Fibroblast of the aortic adventitia (primary cell): ENCODE data around the gene CUEDC2. TPM values are rescaled to one million over a fixed set of nuclear protein-coding genes. Genes with fewer than 3 reads are reported as not detected.

Source experiments
- DNase-seq: peaks from one replicate; pipeline ENCODE4 v3.0.0-alpha.2; 2010; ENCODE audit warnings: low read depth
- H3K4me3 ChIP-seq: 2 replicates; pipeline ENCODE4 v1.5.1; 2011; ENCODE audit warnings: low read depth, mild to moderate bottlenecking, control low read depth, low read length, moderate library complexity
- total RNA-seq: library from RNA; depleted of rRNA; stranded (reverse); fragments of >200 nt; gene quantifications from 2 replicates; pipeline ENCODE4 v1.2.3, GENCODE V29; 2012; ENCODE audit warnings: low replicate concordance
- TF ChIP-seq, protein P1 (sequence below): IDR thresholded peaks from 2 replicates; pipeline ENCODE4 v1.5.1; 2011; ENCODE audit warnings: mild to moderate bottlenecking, low read length, control low read depth, inconsistent platforms; ENCODE audit not compliant: insufficient read depth

CUEDC2 gene
- total RNA-seq, 1 donor, result 40.9 TPM

DNA sequence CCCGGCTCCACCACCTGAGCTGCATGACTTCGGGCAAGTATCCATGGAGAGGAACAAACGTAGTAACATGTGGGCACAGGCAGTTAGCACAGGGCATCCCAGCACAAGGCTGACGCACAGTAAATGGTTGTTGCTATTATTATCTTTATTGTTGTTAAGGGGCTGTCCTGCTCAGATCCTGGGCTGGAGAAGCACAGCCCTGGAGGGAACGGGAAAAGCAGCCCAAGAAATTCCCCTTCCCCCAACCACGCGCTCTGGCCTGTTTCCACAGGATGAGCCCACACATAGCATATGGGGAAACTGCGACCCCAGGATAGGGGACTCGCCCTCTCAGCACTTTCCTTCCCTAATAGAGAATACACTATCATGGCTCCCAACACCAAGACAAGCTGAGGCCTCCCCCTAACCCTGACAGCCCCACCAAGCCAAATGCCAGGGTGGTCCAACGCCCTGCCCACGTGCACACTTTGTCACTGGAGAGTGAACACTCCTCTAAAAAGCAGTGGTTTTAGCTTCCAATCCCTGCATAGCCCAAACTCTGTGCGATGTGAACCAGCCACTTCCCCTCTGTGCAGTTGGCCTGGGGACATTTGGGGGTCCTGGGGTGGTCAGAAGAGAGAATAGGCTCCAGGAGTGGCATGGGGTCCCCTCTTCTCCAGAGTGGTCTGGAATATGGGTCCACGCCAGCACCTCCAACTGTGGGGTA is 24.8 kb downstream of the CUEDC2 start:
- no peak overlapping the region for H3K4me3 ChIP-seq
- DNase-seq, result no peak
- TF ChIP-seq, protein P1, sequence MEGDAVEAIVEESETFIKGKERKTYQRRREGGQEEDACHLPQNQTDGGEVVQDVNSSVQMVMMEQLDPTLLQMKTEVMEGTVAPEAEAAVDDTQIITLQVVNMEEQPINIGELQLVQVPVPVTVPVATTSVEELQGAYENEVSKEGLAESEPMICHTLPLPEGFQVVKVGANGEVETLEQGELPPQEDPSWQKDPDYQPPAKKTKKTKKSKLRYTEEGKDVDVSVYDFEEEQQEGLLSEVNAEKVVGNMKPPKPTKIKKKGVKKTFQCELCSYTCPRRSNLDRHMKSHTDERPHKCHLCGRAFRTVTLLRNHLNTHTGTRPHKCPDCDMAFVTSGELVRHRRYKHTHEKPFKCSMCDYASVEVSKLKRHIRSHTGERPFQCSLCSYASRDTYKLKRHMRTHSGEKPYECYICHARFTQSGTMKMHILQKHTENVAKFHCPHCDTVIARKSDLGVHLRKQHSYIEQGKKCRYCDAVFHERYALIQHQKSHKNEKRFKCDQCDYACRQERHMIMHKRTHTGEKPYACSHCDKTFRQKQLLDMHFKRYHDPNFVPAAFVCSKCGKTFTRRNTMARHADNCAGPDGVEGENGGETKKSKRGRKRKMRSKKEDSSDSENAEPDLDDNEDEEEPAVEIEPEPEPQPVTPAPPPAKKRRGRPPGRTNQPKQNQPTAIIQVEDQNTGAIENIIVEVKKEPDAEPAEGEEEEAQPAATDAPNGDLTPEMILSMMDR, result no peak

DNA sequence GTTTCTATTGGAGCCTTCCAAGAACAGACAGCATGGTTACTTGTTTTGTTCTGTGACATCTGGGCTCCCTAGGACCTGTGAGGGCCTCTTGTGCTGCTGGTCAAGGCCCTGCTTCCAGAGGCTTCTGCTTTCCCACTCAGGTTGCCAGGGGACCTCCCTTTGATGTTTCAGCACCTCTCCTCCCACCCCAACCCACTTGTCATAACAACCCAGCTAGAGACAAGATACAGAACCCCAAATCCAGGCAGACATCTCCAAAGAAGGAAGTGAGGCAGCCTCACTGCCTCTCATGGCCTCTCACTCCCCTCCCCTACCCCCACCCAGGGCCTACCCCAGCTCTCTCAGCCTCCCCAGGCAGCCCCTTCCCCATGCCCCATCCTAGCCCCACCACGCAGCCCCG is 25.6 kb downstream of the CUEDC2 start:
- no peak for DNase-seq
- TF ChIP-seq, protein P1, result no peak
- no peak overlapping the region for H3K4me3 ChIP-seq

DNA sequence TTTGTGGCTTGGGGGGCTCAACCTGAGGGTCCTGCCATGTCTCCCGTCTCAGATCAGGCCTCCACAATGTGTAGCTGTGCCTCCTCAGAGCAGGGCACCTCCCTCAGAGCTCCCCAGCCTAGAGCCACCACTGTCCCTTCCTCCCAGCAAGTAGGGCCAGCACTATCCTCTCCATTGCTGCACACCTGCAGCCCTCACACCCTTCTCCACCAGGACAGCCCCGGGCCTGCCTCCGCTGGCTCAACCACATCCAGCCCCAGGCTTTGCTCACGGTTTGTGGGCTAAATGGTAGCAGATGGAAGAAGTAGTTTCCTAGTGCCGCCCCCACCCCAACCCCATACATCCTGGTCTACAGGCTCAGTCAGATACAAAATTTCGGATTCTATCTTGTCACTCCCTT is 26.7 kb downstream of the CUEDC2 start:
- DNase-seq, result no peak
- no peak overlapping the region for H3K4me3 ChIP-seq
- TF ChIP-seq, protein P1, result no peak

DNA sequence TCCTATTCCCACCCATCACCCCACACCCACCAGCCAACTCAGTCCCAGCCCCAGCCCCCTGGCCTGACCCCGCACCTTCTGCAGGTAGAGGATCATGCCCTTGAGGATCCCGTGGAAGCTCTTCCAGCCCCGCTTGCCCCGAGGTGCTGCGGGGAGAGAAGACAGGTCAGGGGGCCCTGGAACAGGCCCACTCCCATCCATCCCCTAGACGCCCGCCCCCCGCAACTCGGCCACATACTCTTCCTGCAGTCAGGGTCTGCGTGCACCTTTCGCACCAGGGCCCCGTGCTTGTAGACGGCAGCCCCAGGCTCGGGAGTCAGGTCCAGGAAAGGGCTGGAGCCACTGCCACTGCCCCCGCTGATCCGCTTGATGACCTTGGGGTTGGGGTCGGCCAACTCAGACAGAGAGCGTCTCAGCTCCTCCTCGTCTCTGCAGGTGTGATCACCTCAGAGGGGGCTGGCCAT is 27.2 kb downstream of the CUEDC2 start:
- TF ChIP-seq, protein P1, result no peak
- DNase-seq, result no peak
- no peak overlapping the region for H3K4me3 ChIP-seq

DNA sequence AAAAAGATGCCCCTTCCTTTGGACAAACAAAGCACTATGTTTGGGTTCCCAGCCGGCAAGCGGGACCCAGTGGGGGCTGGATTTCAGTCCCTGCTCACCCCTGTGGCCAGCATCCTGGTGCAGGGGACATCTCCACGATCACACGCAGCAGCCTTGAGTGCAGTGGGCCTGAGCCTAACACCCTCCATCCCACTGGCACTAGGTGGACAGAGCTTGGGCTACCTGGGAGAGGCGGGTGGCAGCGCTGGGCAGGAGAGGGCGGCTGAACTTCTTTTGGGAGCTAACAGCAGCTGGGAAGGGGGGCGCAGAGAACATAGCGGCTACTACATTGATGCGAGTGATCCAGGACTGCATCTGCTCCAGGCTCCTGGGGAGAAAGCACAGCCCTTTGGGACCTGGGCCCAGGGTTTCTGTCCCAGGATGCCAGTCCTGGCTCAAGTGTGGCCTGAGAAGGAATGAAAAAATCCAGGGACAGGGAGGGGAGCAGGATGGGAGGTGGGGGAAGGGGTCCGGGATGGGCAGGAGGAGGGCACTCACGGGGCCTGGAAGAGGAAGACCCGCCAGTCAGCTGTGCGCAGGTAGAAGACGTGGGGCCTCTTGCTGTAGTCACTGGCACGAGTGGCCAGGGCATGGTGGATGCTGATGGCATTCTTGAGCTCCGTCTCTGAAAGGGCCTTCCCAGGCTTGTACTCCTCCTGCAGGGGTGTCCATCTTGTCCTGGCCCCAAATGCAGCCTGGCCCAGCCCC is 27.8 kb downstream of the CUEDC2 start:
- TF ChIP-seq, protein P1, result no peak
- no peak overlapping the region for H3K4me3 ChIP-seq
- no peak for DNase-seq

DNA sequence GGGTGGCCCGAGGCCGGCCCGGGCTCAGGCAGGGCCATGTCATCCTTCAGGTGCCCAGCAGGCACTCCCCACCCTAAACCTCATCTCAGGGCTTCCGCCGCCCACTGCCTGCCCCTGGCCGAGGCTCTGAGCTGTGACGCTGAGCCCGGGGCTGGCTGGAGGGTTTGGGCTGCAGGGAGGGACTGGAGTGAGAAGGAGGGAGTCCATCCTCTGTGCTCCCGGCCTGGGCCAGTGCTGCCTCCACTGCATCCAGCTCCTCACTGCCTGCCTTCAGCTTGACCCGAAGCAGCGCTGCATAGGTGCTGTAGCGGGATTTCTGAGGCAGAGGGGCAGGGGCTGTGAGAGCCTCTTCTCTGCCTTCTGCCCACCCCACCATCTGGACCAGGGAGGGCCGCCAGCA is 29.3 kb downstream of the CUEDC2 start:
- TF ChIP-seq, protein P1, result no peak
- DNase-seq, result no peak
- no peak overlapping the region for H3K4me3 ChIP-seq
